MM.1S (cell line): ENCODE results near the gene RASD2.

Experiments
- DNase-seq: peaks from one replicate; pipeline ENCODE4 v3.0.0-alpha.2; 2015
- H2AFZ ChIP-seq: fragments of 300-600 bp; sonication (generic); 2 replicates; pipeline ENCODE4 v1.6.0; 2016; ENCODE audit warnings: antibody characterized with exemption, low read length
- H3F3A ChIP-seq: fragments of 300-600 bp; sonication (generic); 2 replicates; pipeline ENCODE4 v1.6.1; 2016; ENCODE audit warnings: mild to moderate bottlenecking, antibody characterized with exemption, low read length, moderate library complexity, mixed read lengths; ENCODE audit not compliant: insufficient read depth
- H3K27ac ChIP-seq: fragments of 300-600 bp; sonication (generic); 2 replicates; pipeline ENCODE4 v1.5.1; 2016; ENCODE audit warnings: mild to moderate bottlenecking, low read length
- H3K27me3 ChIP-seq: fragments of 300-600 bp; sonication (generic); replicated peaks from 2 replicates; pipeline ENCODE4 v1.6.0; 2016; ENCODE audit warnings: low read length; ENCODE audit not compliant: insufficient read depth
- H3K36me3 ChIP-seq: fragments of 300-600 bp; sonication (generic); replicated peaks from 2 replicates; pipeline ENCODE4 v1.6.1; 2016; ENCODE audit warnings: mild to moderate bottlenecking, low read length, mixed read lengths; ENCODE audit not compliant: insufficient read depth
- H3K4me1 ChIP-seq: fragments of 300-600 bp; sonication (generic); 2 replicates; pipeline ENCODE4 v1.6.1; 2016; ENCODE audit warnings: low read length, mixed read lengths
- H3K4me2 ChIP-seq: fragments of 300-600 bp; sonication (generic); 2 replicates; pipeline ENCODE4 v1.6.0; 2016; ENCODE audit warnings: low read depth, low read length
- H3K4me3 ChIP-seq: fragments of 300-600 bp; sonication (generic); 2 replicates; pipeline ENCODE4 v1.5.1; 2016; ENCODE audit warnings: low read length, mixed read lengths
- H3K79me2 ChIP-seq: fragments of 300-600 bp; sonication (generic); 2 replicates; pipeline ENCODE4 v1.6.1; 2016; ENCODE audit warnings: mixed run types, low read length, mixed read lengths
- H3K9ac ChIP-seq: fragments of 300-600 bp; sonication (generic); 2 replicates; pipeline ENCODE4 v1.6.1; 2016; ENCODE audit warnings: low read length, mixed read lengths
- H3K9me2 ChIP-seq: fragments of 300-600 bp; sonication (generic); replicated peaks from 2 replicates; pipeline ENCODE4 v1.6.1; 2016; ENCODE audit warnings: mild to moderate bottlenecking, low read length, mixed read lengths; ENCODE audit not compliant: insufficient read depth
- H3K9me3 ChIP-seq: fragments of 300-600 bp; sonication (generic); replicated peaks from 2 replicates; pipeline ENCODE4 v1.6.1; 2016; ENCODE audit warnings: mild to moderate bottlenecking, low read length, mixed read lengths; ENCODE audit not compliant: insufficient read depth
- H4K20me1 ChIP-seq: fragments of 300-600 bp; sonication (generic); 2 replicates; pipeline ENCODE4 v1.6.1; 2016; ENCODE audit warnings: mild to moderate bottlenecking, low read length, moderate library complexity, mixed read lengths; ENCODE audit not compliant: insufficient read depth
- EZH2 ChIP-seq: fragments of 300-600 bp; sonication (generic); optimal IDR thresholded peaks from 2 replicates; pipeline ENCODE3; 2017; ENCODE audit warnings: low read depth, mild to moderate bottlenecking, antibody characterized with exemption, low read length, mixed read lengths
- EZH2phosphoT487 ChIP-seq: fragments of 300-600 bp; sonication (generic); IDR thresholded peaks from 2 replicates; pipeline ENCODE4 v1.6.1; 2018; ENCODE audit warnings: antibody characterized with exemption, low read length
- TF ChIP-seq, protein P1 (sequence below): fragments of 300-600 bp; sonication (generic); IDR thresholded peaks from 2 replicates; pipeline ENCODE4 v1.5.1; 2016; ENCODE audit warnings: antibody characterized with exemption, low read length, mixed read lengths

Gene RASD2

DNA sequence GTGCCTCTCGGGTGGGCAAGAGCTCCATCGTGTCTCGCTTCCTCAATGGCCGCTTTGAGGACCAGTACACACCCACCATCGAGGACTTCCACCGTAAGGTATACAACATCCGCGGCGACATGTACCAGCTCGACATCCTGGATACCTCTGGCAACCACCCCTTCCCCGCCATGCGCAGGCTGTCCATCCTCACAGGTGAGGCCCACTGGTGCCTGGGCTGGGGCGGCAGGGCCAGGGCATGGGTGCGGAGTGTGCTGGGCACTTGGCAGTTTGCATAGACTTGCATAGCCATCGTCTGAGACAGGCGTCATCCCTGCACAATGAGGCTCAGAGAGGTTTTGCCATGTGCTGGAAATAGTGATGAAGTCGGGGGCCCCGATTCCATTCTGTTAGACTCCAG lies 6.3 kb downstream of the RASD2 start:
- no peak overlapping the region for H2AFZ ChIP-seq
- no peaks in the 10 kb centered on the region for H3F3A ChIP-seq
- H3K4me2 ChIP-seq = no peak overlapping the region
- no peaks in the 10 kb centered on the region for H3K9me2 ChIP-seq
- H3K36me3 ChIP-seq = no peaks in the 10 kb centered on the region
- H3K4me3 ChIP-seq = no peak overlapping the region
- H3K79me2 ChIP-seq = no peaks in the 10 kb centered on the region
- no peaks in the 10 kb centered on the region for H4K20me1 ChIP-seq
- H3K9me3 ChIP-seq = no peaks in the 10 kb centered on the region
- H3K27ac ChIP-seq = no peak overlapping the region
- H3K9ac ChIP-seq = no peak overlapping the region
- TF ChIP-seq EZH2phosphoT487 (no peak), EZH2 (no peak)
- TF ChIP-seq, protein P1, sequence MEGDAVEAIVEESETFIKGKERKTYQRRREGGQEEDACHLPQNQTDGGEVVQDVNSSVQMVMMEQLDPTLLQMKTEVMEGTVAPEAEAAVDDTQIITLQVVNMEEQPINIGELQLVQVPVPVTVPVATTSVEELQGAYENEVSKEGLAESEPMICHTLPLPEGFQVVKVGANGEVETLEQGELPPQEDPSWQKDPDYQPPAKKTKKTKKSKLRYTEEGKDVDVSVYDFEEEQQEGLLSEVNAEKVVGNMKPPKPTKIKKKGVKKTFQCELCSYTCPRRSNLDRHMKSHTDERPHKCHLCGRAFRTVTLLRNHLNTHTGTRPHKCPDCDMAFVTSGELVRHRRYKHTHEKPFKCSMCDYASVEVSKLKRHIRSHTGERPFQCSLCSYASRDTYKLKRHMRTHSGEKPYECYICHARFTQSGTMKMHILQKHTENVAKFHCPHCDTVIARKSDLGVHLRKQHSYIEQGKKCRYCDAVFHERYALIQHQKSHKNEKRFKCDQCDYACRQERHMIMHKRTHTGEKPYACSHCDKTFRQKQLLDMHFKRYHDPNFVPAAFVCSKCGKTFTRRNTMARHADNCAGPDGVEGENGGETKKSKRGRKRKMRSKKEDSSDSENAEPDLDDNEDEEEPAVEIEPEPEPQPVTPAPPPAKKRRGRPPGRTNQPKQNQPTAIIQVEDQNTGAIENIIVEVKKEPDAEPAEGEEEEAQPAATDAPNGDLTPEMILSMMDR = no peak
- peaks cover 7% of the 10 kb centered on the region; the same call in 1 of the 2 replicates for H3K4me1 ChIP-seq
- peaks cover 74% of the 10 kb centered on the region for H3K27me3 ChIP-seq
- DNase-seq = no peak

DNA sequence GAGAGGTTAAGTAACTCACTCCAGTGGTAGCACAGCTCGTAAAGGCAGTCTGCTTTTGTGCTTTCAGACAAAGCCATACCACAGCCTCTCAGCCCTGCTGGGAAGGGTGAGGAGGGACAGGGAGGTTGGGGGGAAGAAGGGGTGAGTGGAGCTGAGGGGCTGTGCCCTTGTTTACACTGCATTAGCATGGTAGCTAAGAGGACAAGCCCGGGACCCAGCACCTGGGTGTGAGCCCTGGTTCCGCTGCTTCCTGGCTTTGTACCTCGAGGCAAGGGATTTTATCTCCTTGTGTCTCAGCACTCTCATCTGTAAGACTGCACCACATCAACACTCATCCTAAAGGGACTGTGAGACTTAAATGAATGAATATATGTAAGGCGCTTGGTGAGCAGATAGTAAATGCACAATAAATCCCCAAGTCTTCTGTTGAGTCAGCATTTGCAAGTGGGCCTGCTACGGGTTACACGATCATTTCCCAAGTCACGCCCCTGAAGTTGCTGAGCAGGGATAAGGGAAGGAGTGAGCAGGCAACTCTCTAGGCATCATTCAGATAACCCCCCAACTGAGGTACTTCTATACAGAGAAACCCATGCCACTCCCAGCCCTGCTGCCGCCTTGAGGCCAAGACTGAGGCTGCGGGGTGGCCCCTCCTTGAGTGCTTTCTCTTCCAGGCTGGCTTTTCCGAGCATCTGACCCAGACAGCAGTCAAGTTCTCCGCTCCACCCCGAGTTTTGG lies 7.5 kb downstream of the RASD2 start:
- no peak for DNase-seq
- Histone ChIP-seq H2AFZ (no peak overlapping the region), H3K4me2 (no peak overlapping the region), H3K9ac (no peak overlapping the region), H3K4me1 (peaks cover 16% of the 10 kb centered on the region), H3K79me2 (no peaks in the 10 kb centered on the region), H4K20me1 (no peaks in the 10 kb centered on the region), H3K36me3 (no peaks in the 10 kb centered on the region), H3K27ac (no peak overlapping the region), H3K9me2 (no peaks in the 10 kb centered on the region), H3K27me3 (peaks cover 61% of the 10 kb centered on the region), H3F3A (peaks cover 3% of the 10 kb centered on the region; the same call in 1 of the 2 replicates), H3K9me3 (no peaks in the 10 kb centered on the region), H3K4me3 (no peak overlapping the region)
- TF ChIP-seq EZH2phosphoT487 (no peak), EZH2 (no peak)
- TF ChIP-seq, protein P1 = no peak

DNA sequence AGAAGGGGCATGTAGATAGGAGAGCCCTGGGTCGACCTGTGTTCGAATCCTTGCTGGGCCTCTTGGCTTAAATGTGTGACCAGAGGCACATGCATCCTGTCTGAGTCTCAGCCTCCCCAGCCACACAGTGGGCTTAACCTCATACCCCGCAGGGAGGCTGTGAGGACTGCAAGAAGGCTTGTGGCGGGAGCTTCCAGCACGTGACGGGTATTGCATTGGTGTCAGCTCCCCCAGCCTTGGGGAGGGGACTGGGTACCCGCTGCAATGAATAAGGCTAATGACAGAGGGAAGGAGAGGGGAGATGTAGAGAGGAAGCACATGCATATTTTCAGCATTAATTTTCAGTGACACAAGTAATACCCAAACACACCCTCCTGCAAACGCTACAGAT lies 8.1 kb downstream of the RASD2 start:
- DNase-seq = no peak
- no peak overlapping the region for H2AFZ ChIP-seq
- H4K20me1 ChIP-seq = no peaks in the 10 kb centered on the region
- peaks cover 3% of the 10 kb centered on the region; the same call in 1 of the 2 replicates for H3F3A ChIP-seq
- TF ChIP-seq EZH2 = no peak
- TF ChIP-seq, protein P1 = no peak
- TF ChIP-seq EZH2phosphoT487 = no peak
- H3K79me2 ChIP-seq = no peaks in the 10 kb centered on the region
- no peak overlapping the region for H3K4me3 ChIP-seq
- no peak overlapping the region for H3K4me2 ChIP-seq
- no peaks in the 10 kb centered on the region for H3K9me2 ChIP-seq
- H3K36me3 ChIP-seq = no peaks in the 10 kb centered on the region
- no peaks in the 10 kb centered on the region for H3K9me3 ChIP-seq
- no peak overlapping the region for H3K9ac ChIP-seq
- no peak overlapping the region for H3K27ac ChIP-seq
- H3K4me1 ChIP-seq = peaks cover 13% of the 10 kb centered on the region
- peaks cover 56% of the 10 kb centered on the region for H3K27me3 ChIP-seq
